KMS-11 (cell line): Measurements from ENCODE around the gene RNLS.

Source experiments
- H2AFZ ChIP-seq: fragments of 200-600 bp; sonication (generic); 2 replicates; pipeline ENCODE4 v1.6.1; 2016; ENCODE audit warnings: antibody characterized with exemption, mixed run types, low read depth
- H3K27ac ChIP-seq: fragments of 200-600 bp; sonication (generic); 2 replicates; pipeline ENCODE4 v1.6.1; 2016; ENCODE audit warnings: mild to moderate bottlenecking, mixed run types
- H3K27me3 ChIP-seq: fragments of 200-600 bp; sonication (generic); 2 replicates; pipeline ENCODE4 v1.6.1; 2017; ENCODE audit warnings: mild to moderate bottlenecking, low read depth, mixed run types, moderate library complexity; ENCODE audit not compliant: insufficient read depth
- H3K36me3 ChIP-seq: fragments of 200-600 bp; sonication (generic); 2 replicates; pipeline ENCODE4 v1.6.1; 2017; ENCODE audit warnings: mild to moderate bottlenecking, mixed run types; ENCODE audit not compliant: insufficient read depth
- H3K4me1 ChIP-seq: fragments of 200-600 bp; sonication (generic); 2 replicates; pipeline ENCODE4 v1.6.1; 2016; ENCODE audit warnings: mild to moderate bottlenecking, low read depth, mixed run types; ENCODE audit not compliant: poor library complexity, severe bottlenecking
- H3K4me2 ChIP-seq: fragments of 200-600 bp; sonication (generic); 2 replicates; pipeline ENCODE4 v1.7.0; 2016; ENCODE audit warnings: mild to moderate bottlenecking, mixed run types
- H3K4me3 ChIP-seq: fragments of 200-600 bp; sonication (generic); IDR thresholded peaks from 2 replicates; pipeline ENCODE4 v1.6.1; 2017; ENCODE audit warnings: low read depth, low read length, mixed read lengths; ENCODE audit not compliant: insufficient read depth
- H3K79me2 ChIP-seq: fragments of 200-600 bp; sonication (generic); 2 replicates; pipeline ENCODE4 v1.6.1; 2016; ENCODE audit warnings: low read depth, mixed run types; ENCODE audit not compliant: insufficient read depth
- H3K9ac ChIP-seq: fragments of 200-600 bp; sonication (generic); 2 replicates; pipeline ENCODE4 v1.6.1; 2016; ENCODE audit warnings: mild to moderate bottlenecking, mixed run types
- H4K20me1 ChIP-seq: fragments of 200-600 bp; sonication (generic); 2 replicates; pipeline ENCODE4 v1.6.1; 2016; ENCODE audit warnings: mild to moderate bottlenecking, mixed run types; ENCODE audit not compliant: insufficient read depth
- CTCF ChIP-seq: fragments of 200-600 bp; sonication (generic); conservative IDR thresholded peaks from 2 replicates; pipeline ENCODE4 v1.6.1; 2017; ENCODE audit warnings: low read depth, mild to moderate bottlenecking, antibody characterized with exemption, low read length, moderate library complexity, mixed read lengths

The RNLS gene

GRCh38 chr10:88565072-88565471, 18.0 kb downstream of the RNLS start:
- no peak overlapping the region for H2AFZ ChIP-seq
- no peak overlapping the region for H3K27ac ChIP-seq
- peak; percentile 64 for TF ChIP-seq CTCF
- H3K79me2 ChIP-seq, result no peaks in the 10 kb centered on the region
- H3K4me2 ChIP-seq, result no peak overlapping the region
- H3K36me3 ChIP-seq, result no peaks in the 10 kb centered on the region; the same call in 1 of the 2 replicates
- H3K9ac ChIP-seq, result no peak overlapping the region
- H3K4me1 ChIP-seq, result no peaks in the 10 kb centered on the region
- H3K4me3 ChIP-seq, result no peak overlapping the region
- H3K27me3 ChIP-seq, result no peaks in the 10 kb centered on the region
- H4K20me1 ChIP-seq, result no peaks in the 10 kb centered on the region

- Histone ChIP-seq H3K4me2 (no peak overlapping the region), H4K20me1 (no peaks in the 10 kb centered on the region), H3K27me3 (no peaks in the 10 kb centered on the region), H3K27ac (no peak overlapping the region), H3K36me3 (no peaks in the 10 kb centered on the region; the same call in 1 of the 2 replicates), H3K9ac (no peak overlapping the region), H2AFZ (no peak overlapping the region), H3K4me1 (no peaks in the 10 kb centered on the region), H3K4me3 (no peak overlapping the region), H3K79me2 (no peaks in the 10 kb centered on the region)
- no peak for TF ChIP-seq CTCF
Observed at GRCh38 chr10:88562152-88562551, 21.0 kb downstream of the RNLS start.

GRCh38 chr10:88557658-88558057, 25.5 kb downstream of the RNLS start:
- Histone ChIP-seq H3K4me1 (peaks cover 11% of the 10 kb centered on the region), H3K36me3 (no peaks in the 10 kb centered on the region; the same call in 1 of the 2 replicates), H3K4me3 (no peak overlapping the region), H3K27me3 (no peaks in the 10 kb centered on the region), H3K79me2 (no peaks in the 10 kb centered on the region), H3K4me2 (no peak overlapping the region), H3K9ac (no peak overlapping the region), H2AFZ (no peak overlapping the region), H4K20me1 (no peaks in the 10 kb centered on the region), H3K27ac (no peak overlapping the region)
- no peak for TF ChIP-seq CTCF

- Histone ChIP-seq H3K4me1 (peaks cover 13% of the 10 kb centered on the region), H3K79me2 (no peaks in the 10 kb centered on the region), H3K27ac (no peak overlapping the region), H4K20me1 (no peaks in the 10 kb centered on the region), H3K4me2 (no peak overlapping the region), H3K36me3 (no peaks in the 10 kb centered on the region; the same call in 1 of the 2 replicates), H2AFZ (no peak overlapping the region), H3K9ac (no peak overlapping the region), H3K27me3 (no peaks in the 10 kb centered on the region), H3K4me3 (no peak overlapping the region)
- TF ChIP-seq CTCF, result no peak
Observed at GRCh38 chr10:88557256-88557655, 25.9 kb downstream of the RNLS start.
